Measurements from ENCODE around the gene CACNB1.

- TF ChIP-seq POLR2A (IDR thresholded peaks at IDR 0.05), result no peak
- TF ChIP-seq CTCF (IDR thresholded peaks at IDR 0.05), result no peak
- no peak for TF ChIP-seq POLR2AphosphoS5 (IDR thresholded peaks at IDR 0.05)
Observed at GRCh38 chr17:39158623-39159022, 38.8 kb downstream of the CACNB1 start.
